HG03565 (cell line): ENCODE data around the gene GPR143.
"Not testable (repeated sequence)": the region's sequence is repeated elsewhere in the genome, so short reads cannot be mapped to it uniquely, and the experiment has no call there.

Source experiments
- ATAC-seq: cut with Tn5 transposase; IDR thresholded peaks from one replicate; pipeline ENCODE4 v1.9.1; 2021; ENCODE audit warnings: mild to moderate bottlenecking, moderate library complexity; ENCODE audit not compliant: unreplicated experiment

The GPR143 gene

DNA sequence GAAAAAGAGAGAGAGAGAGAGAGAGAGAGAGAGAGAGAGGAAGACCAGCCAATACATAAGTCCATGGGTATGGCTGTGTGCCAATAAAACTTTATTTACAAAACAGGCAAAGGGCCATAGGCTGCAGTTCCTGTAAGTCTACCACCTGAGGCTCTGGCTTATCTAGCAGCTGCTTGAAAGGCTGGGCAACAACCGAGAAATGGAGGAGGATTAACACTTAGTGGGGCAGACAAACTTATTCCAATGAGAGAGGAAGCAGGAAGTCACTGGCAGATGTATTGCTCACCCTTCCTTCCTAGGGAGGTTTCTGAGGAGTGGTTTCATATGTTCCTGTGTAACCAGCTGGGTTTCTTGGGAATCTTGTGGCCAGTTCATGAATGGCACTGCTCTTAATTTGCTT lies 4.7 kb upstream of the GPR143 start:
- no peak for ATAC-seq

GRCh38 chrX:9768321-9768839 lies 2.7 kb upstream of the GPR143 start:
- not testable (repeated sequence) for ATAC-seq

- no peak for ATAC-seq
These were observed 1.7 kb upstream of the GPR143 start for GRCh38 chrX:9767375-9767774.

GRCh38 chrX:9765072-9765736 lies 443 bp downstream of the GPR143 start:
- ATAC-seq: no peak

DNA sequence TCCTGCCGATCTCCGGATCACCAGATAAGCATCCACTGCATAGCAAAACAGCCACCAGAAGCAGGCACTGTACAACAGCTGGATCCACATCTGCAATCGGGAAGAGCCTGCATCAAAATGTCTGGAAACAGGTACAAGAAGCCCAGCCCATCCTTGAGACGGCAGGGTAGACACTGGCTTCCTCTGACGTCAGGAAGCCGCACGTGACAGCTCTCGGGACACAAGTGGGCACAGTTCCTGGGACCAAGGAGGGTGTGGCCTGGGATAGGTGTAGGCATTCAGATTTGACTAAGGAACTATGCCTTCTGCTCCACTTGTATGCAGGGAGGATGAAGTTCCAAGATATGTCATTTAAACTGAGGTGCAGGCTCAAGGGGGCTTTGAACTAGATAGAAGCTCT lies 6.3 kb downstream of the GPR143 start:
- no peak for ATAC-seq

- no peak for ATAC-seq
These were observed 7.5 kb downstream of the GPR143 start for GRCh38 chrX:9758021-9758638.

- no peak for ATAC-seq
These were observed 8.3 kb downstream of the GPR143 start for GRCh38 chrX:9757366-9757765.

DNA sequence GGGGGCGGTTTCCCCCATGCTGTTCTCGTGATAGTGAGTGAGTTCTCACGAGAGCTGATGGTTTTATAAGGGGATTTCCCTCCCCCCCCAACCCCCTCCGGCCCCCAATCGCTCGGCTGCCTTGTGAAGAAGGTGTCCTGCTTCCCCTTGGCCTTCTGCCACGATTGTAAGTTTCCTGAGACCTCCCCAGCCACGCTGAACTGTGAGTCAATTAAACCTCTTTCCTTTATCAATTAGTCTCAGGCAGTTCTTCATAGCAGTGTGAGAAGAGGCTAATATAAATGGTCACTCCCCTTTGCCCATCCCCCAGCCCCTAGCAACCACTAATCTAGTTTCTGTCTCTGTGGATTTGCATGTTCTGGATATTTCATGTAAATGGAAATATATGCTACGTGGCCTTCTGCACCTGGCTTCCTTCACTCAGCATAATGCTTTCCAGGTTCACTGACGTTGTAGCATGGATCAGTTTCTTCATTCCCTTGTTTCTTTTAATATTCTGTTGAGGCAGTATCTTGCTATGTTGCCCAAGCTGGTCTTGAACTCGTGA lies 16.4 kb downstream of the GPR143 start:
- no peak for ATAC-seq

- ATAC-seq: no peak
These were observed 18.0 kb downstream of the GPR143 start for GRCh38 chrX:9747644-9748043.

DNA sequence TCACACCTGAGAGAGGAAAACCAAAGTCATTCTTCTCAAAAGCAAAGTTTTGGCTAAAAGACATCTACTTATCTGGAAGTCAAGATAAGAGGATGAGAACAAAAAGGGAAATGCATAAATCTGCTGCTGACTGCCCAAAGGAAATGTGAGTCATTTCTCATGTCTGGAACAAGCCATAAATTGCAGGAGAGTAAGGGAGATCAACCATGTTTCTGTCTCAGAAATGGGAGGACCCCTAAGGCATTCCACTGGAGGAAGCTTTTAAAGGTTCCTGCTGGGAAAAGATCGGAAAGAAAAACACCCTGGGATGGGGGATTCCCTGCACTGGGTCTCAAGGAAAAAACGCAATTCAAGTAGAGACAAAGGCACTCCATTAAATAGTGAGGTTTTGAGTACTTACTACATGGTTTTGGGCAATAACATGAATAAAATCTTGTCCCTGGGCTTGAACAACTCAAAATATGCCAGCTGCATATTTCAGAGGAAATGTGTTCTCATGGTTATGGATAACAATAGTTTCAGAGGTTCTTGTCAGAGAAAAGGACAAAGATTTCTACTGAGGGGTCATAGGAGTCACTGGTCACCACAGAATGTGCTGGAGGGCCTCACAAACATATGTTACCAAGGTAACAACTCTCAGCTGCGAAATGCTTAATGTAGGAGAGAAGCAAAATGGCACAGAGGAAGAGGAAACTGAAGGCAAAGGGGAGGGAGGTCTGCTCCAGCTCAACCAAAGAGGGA lies 19.3 kb downstream of the GPR143 start:
- ATAC-seq: no peak

DNA sequence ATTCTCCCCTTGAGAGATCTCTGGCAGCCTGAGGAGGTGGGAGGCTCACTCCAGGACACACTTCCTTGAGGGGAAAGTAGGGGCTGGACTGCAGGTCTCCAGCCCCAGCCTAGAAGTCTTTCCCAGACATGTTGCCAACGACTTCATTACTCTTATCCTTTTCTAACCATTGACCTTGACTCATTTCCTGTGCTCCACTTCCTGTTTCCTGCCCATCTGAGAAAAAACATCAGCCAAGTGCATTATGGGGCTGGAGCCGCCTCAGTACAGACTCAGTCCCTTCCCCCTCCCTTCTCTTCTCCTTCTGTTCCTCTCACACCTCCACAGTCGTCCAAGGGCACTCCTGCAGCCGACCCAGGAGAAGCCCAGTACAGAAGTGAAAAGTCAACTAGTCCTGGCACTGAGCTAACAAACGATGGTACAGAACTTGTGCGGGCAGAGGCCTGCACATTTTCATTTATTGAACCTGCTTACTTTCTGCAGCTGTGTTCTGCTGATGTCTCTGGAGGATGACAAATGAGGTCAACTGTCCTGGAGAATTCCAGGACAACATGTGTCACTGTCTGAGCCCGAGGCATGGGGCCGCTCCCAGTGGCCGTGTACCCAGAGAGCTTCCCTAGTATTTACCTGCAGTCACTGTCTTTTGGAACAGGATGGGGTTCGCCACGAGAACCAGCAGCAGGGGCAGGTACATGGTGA lies 20.1 kb downstream of the GPR143 start:
- no peak for ATAC-seq

DNA sequence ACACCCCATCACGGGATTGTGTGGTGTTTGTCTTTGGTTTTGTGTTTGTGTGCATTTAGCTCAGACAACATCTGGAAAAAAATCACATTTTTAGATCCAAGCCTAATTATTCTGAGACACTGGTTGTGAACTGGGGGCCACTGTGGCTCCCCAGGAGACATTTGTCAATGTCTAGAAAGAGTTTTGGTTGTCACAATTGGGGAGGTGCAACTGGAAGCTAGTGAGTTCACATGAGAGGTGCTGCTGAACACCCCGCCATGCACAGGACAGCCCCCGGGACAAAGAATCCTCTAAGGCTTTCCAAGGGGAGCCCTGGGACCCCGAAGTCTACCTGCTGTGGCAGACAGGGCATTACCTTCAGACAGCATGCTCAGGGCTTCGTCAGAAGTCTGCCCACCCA lies 26.5 kb downstream of the GPR143 start:
- no peak for ATAC-seq

GRCh38 chrX:9738151-9738550 lies 27.5 kb downstream of the GPR143 start:
- ATAC-seq: no peak

- no peak for ATAC-seq
These were observed 28.3 kb downstream of the GPR143 start for GRCh38 chrX:9737363-9737762.

DNA sequence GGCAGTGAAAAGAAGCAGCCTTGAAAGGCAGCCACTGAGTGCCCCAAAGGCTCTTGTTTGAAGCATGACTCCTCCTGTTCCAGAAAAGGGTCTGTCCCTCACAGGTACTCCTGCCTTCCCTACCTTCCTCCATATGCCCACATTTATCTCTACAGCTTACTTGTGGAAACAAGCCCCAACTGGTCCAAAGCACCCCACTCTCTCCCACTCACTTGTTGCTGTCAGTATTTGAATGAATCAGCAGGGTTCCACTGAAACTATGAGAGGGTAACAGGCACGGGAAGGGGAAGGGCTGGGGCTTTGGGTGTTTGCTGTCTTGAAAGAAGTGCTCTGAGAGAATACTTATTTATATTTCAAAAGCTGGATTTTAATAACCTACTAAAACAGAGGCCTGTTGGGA lies 34.9 kb downstream of the GPR143 start:
- peak; percentile 68 for ATAC-seq

DNA sequence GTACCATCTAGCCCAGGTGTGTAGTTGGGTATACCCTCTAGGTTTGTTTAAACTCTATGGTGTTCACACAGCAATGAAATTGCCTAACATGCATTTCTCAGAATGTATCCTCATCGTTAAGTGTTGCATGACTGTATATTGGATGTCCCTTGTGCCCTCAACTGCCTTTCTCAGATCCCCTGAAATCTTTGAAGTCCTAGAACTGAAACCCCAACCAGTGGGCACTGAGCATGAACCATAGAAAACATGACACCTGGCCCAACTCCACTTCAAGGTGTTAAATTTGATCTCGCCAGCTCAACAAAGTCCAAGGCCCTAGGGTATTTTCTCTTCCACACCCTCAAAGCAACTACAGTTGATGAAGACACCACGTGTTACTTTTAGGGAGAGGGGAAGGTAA lies 35.6 kb downstream of the GPR143 start:
- no peak for ATAC-seq

GRCh38 chrX:9729171-9729885 lies 36.3 kb downstream of the GPR143 start:
- ATAC-seq: no peak

- no peak for ATAC-seq
These were observed 37.4 kb downstream of the GPR143 start for GRCh38 chrX:9728261-9728660.

- ATAC-seq: no peak
These were observed 40.9 kb downstream of the GPR143 start for GRCh38 chrX:9724711-9725110.

DNA sequence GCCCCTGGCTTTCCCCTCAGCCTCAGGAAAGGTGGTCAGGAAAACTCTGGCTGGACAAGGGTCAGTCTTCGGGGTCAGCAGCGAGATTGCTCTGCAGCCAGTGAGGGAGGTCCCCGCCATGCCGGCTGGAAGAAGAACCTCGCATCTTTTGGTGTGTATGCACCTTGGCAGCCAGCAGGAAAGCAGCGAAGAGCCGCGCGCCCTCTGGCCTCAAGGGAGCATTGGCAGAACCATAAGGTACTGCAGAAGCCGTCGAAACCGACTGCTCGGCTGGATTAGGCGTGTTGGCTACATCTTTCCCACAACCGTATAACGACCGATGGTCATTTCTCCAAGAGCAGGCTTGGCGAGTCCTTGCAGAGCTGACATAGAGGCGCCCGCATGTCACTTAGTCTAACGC lies 48.3 kb downstream of the GPR143 start:
- ATAC-seq: no peak
